ENCODE data around the gene CCDC194. TPM values are rescaled to one million over a fixed set of nuclear protein-coding genes. Genes with fewer than 3 reads are reported as not detected.

Gene CCDC194
- total and polyA plus RNA-seq, 2 of the 13 experiments (the other 11 are each of a cell fraction or from before 2014, with no cell fraction given), result 0.13 to 0.21 TPM

GRCh38 chr19:17346109-17346671, 47.8 kb downstream of the CCDC194 start (continued):
- TF ChIP-seq ZNF503 (CRISPR knock-in tag; IDR thresholded peaks at IDR 0.05), result no peak
- TF ChIP-seq ZNF629 (CRISPR knock-in tag; conservative IDR thresholded peaks at IDR 0.05), result no peak
- TF ChIP-seq ZNF720 (CRISPR knock-in tag; IDR thresholded peaks at IDR 0.05), result no peak
- no peak for TF ChIP-seq ZNF136 (CRISPR knock-in tag; IDR thresholded peaks at IDR 0.05; ENCODE audit: low read depth)
- TF ChIP-seq, protein P1, sequence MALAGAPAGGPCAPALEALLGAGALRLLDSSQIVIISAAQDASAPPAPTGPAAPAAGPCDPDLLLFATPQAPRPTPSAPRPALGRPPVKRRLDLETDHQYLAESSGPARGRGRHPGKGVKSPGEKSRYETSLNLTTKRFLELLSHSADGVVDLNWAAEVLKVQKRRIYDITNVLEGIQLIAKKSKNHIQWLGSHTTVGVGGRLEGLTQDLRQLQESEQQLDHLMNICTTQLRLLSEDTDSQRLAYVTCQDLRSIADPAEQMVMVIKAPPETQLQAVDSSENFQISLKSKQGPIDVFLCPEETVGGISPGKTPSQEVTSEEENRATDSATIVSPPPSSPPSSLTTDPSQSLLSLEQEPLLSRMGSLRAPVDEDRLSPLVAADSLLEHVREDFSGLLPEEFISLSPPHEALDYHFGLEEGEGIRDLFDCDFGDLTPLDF (CRISPR knock-in tag; IDR thresholded peaks at IDR 0.05), result no peak
- TF ChIP-seq, protein P2, sequence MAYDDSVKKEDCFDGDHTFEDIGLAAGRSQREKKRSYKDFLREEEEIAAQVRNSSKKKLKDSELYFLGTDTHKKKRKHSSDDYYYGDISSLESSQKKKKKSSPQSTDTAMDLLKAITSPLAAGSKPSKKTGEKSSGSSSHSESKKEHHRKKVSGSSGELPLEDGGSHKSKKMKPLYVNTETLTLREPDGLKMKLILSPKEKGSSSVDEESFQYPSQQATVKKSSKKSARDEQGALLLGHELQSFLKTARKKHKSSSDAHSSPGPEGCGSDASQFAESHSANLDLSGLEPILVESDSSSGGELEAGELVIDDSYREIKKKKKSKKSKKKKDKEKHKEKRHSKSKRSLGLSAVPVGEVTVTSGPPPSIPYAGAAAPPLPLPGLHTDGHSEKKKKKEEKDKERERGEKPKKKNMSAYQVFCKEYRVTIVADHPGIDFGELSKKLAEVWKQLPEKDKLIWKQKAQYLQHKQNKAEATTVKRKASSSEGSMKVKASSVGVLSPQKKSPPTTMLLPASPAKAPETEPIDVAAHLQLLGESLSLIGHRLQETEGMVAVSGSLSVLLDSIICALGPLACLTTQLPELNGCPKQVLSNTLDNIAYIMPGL (CRISPR knock-in tag; IDR thresholded peaks at IDR 0.05; ENCODE audit: borderline replicate concordance in 1 of 2, low read depth in 1 of 2), result peak; percentile 28 to 65; a peak in 2 of 4 replicates
- TF ChIP-seq, protein P3, sequence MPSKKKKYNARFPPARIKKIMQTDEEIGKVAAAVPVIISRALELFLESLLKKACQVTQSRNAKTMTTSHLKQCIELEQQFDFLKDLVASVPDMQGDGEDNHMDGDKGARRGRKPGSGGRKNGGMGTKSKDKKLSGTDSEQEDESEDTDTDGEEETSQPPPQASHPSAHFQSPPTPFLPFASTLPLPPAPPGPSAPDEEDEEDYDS (CRISPR knock-in tag; IDR thresholded peaks at IDR 0.05), result no peak
- TF ChIP-seq DNMT1 (CRISPR knock-in tag; IDR thresholded peaks at IDR 0.05), result no peak
- no peak for TF ChIP-seq FOXA1 (IDR thresholded peaks at IDR 0.05)
- no peak for TF ChIP-seq FOXA1 (CRISPR knock-in tag; IDR thresholded peaks at IDR 0.05)
- TF ChIP-seq SMAD1 (CRISPR knock-in tag; IDR thresholded peaks at IDR 0.05; ENCODE audit: borderline replicate concordance, low read depth), result no peak
- no peak for TF ChIP-seq CREM (IDR thresholded peaks at IDR 0.05)
- no peak for TF ChIP-seq CREM (CRISPR knock-in tag; IDR thresholded peaks at IDR 0.05)
- TF ChIP-seq MXI1 (IDR thresholded peaks at IDR 0.05; ENCODE audit: borderline replicate concordance, low read depth, low read length), result no peak; the same call in 2 of the 3 replicates
- TF ChIP-seq, protein P4, sequence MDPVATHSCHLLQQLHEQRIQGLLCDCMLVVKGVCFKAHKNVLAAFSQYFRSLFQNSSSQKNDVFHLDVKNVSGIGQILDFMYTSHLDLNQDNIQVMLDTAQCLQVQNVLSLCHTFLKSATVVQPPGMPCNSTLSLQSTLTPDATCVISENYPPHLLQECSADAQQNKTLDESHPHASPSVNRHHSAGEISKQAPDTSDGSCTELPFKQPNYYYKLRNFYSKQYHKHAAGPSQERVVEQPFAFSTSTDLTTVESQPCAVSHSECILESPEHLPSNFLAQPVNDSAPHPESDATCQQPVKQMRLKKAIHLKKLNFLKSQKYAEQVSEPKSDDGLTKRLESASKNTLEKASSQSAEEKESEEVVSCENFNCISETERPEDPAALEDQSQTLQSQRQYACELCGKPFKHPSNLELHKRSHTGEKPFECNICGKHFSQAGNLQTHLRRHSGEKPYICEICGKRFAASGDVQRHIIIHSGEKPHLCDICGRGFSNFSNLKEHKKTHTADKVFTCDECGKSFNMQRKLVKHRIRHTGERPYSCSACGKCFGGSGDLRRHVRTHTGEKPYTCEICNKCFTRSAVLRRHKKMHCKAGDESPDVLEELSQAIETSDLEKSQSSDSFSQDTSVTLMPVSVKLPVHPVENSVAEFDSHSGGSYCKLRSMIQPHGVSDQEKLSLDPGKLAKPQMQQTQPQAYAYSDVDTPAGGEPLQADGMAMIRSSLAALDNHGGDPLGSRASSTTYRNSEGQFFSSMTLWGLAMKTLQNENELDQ (CRISPR knock-in tag; IDR thresholded peaks at IDR 0.05; ENCODE audit: borderline replicate concordance), result no peak
- no peak for TF ChIP-seq ZNF7 (CRISPR knock-in tag; IDR thresholded peaks at IDR 0.05)
- no peak for TF ChIP-seq ZNF275 (CRISPR knock-in tag; IDR thresholded peaks at IDR 0.05; ENCODE audit: borderline replicate concordance)
- TF ChIP-seq ZNF792 (CRISPR knock-in tag; IDR thresholded peaks at IDR 0.05), result no peak
- no peak for TF ChIP-seq IKZF4 (CRISPR knock-in tag; IDR thresholded peaks at IDR 0.05; ENCODE audit: borderline replicate concordance, low read depth, not compliant biosample characterization)
- peak; percentile 96 for TF ChIP-seq ZNF121 (CRISPR knock-in tag; IDR thresholded peaks at IDR 0.05)
- TF ChIP-seq TEAD2 (CRISPR knock-in tag; IDR thresholded peaks at IDR 0.05), result no peak
